ENCODE data around the gene FBXO44.

GRCh38 chr1:11639372-11639771 lies 15.3 kb upstream of the FBXO44 start:
- TF ChIP-seq CTCF (IDR thresholded peaks at IDR 0.05) (no peak), REST (IDR thresholded peaks at IDR 0.05; ENCODE audit: insufficient read depth in 1 of 2, low read depth in 2 of 2, low read length in 1 of 2) (no peak), POLR2AphosphoS5 (IDR thresholded peaks at IDR 0.05; ENCODE audit: low read depth, low read length) (no peak), TCF7L2 (IDR thresholded peaks at IDR 0.05; ENCODE audit: low read depth, low read length) (no peak)

All from Panc1 (cell line).